Sigmoid colon (tissue), 4 donors: ENCODE results near the gene KMT2D.

Source experiments
- CTCF ChIP-seq, 4 experiments: fragments of 450-650 bp in 3 of 4; fragments of 200-600 bp in 1 of 4; IDR thresholded peaks; one replicate each; pipeline ENCODE4 v1.5.1; 2016 to 2019; ENCODE audit warnings: antibody characterized with exemption in 4 of 4, mild to moderate bottlenecking in 3 of 4, moderate library complexity in 2 of 4
- EP300 ChIP-seq, 4 donors: sonication (generic); formaldehyde crosslinking; IDR thresholded peaks; one replicate each; pipeline ENCODE4 v1.6.1; 2017; ENCODE audit warnings: antibody characterized with exemption in 4 of 4
- POLR2A ChIP-seq, 2 donors: fragments of 450-650 bp; IDR thresholded peaks; one replicate each; pipeline ENCODE4 v1.6.1; 2016; ENCODE audit warnings: antibody characterized with exemption in 2 of 2, mild to moderate bottlenecking in 2 of 2, moderate library complexity in 2 of 2

- peak; percentile 39 to 63 (median 48) for TF ChIP-seq CTCF (IDR thresholded peaks at IDR 0.05)
- no peak for TF ChIP-seq POLR2A (IDR thresholded peaks at IDR 0.05)
- no peak for TF ChIP-seq EP300 (IDR thresholded peaks at IDR 0.05)
Observed at GRCh38 chr12:49043856-49044258, 16.7 kb downstream of the KMT2D start.
